Measurements from ENCODE around the gene USP2.
"Not testable (repeated sequence)": the region's sequence is repeated elsewhere in the genome, so short reads cannot be mapped to it uniquely, and the experiment has no call there.

USP2 gene

DNA sequence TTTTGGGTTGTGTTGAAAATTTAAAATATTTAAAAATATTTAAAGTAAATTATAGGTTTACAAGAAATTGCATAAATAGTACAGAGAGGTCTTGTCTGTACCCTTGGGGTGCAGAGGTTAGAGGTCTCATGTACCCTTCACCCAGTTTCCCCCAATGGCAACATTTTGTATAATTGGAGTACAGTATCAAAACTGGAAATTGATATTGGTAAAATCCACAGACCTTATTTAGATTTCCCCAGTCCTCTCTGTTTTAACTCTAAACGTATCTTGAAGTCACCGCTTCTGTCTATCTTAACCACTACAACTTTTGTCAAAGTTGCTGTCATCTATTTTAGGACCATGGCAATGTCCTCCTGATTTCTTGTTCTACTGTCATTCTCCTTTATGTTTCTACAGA, 30.6 kb upstream of the USP2 start:
- no peak for DNase-seq

DNA sequence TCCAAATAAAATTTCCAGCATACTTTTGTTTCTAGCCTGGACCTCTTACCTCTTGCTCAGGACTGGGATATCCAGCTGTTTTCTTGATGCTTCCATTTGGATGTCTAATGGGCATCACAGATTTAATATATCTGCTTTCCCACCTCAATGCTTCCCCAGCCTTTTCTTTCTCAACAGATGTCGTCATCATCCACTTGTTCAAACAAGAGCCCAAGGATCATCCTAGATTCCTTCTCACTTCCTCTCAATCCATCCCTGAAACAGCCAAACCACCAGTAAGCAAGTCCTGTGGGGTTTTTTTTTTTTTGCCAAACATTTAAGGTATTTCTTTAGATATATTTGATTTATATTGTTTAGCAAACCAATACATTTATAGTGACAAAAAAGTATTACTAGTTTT, 29.0 kb upstream of the USP2 start:
- no peak for DNase-seq

DNA sequence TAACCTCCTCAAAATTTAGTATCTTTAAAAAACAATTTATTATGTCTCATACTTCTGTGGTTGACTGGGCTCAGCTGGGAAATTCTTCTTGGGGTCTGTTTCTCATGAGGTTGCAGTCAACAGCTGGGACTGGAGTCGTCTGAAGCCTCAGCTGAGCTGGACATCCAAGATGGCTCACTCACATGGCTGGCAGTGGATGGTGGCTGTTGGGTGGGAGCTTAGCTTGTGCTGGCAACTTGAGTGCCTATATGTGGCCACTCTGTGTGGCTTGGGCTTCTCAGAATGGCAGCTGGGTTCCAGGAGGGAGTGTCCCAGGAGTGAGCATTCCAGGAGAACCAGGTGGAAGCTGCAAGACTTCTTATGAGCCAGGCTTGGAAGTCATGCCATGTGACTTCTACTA, 28.2 kb upstream of the USP2 start:
- DNase-seq = no peak

DNA sequence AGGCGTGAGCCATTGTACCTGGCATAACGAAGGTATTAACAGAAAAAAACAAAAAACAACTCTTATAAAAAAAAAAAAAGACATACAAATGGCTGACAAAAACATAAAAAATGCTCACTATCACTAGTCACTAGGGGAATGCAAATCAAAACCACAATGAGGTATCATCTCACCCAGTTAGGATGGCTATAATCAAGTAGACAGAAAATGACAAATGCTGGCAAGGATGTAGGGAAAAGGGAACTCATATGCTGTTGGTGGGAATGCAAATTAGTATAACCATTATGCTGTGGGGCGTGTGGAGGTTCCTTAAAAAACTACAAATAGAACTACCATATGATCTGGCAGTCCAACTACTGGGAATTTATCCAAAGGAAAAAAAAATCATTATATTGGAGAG, 24.5 kb upstream of the USP2 start:
- DNase-seq = peak; percentile 10 to 37 (median 14)

DNA sequence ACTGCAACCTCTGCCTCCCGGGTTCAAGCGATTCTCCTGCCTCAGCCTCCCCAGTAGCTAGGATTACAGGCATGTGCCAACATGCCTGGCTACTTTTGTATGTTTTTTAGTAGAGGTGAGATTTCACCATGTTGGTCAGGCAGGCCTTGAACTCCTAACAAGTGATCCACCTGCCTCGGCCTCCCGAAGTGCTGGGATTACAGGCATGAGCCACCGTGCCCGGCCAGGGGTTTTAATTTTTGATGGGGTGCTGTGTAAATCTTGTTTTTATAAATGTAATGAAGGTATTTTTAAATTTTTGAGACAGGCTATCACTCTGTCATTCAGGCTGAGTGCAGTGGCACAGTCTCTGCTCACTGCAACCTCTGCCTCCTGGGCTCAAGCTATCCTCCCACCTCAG, 24.0 kb upstream of the USP2 start:
- DNase-seq = not testable (repeated sequence)

DNA sequence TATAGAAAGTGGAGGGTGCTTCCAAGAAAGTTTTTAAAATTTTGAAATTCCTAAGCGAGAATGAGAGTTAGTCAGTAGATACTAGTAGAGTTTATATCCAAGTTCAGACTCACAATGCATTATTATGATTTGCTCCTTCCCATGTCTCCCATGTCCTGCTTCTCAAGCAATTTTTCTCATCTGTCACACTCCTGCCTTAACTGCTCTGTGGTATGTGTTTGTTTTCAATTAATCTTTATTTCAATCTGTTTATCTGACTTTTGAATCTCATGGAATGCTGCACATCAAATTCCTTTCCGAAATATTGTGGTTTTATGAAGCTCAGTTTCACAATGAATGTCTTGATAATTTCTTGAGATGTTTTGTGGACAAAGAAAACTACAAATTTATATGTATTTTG, 23.4 kb upstream of the USP2 start:
- no peak for DNase-seq

DNA sequence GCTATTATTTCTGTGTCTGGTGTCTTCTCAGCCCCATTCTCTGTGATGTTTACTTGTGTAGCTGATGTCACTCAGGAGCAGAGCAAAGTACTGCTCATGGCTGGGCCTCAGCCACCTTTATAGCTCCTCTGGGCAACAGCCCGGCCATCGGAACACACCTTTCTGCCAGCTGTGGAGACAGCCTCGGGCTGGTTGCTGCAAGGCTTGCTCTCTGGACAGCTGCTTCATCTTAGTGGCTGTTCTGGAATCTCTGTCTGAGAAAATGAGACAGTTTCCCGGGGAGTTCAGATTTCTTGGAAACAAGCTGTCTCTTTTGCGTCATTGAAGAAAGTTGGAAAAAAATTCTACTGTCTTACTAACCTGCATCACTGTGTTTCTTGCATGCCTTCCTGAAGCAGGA, 21.5 kb upstream of the USP2 start:
- DNase-seq = no peak

DNA sequence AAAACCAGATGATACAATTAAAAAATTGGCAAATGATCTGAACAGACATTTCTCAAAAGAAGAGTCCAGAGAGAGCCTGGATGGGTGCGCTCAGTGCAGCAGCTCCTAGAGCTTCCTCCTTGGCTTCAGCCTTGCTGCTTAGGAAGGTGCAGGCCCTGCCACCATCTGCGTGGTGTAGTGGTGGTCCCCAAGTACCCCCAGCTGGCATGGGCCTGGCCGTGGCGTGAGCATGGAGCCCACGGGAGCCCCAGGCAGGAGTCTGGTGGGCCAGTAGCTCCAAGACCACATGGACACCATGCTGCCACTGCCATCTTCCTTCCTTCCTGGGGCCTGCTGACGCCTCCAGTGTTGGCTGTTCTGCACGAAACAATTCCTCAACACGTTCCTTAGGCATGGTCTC, 21.0 kb upstream of the USP2 start:
- DNase-seq = no peak

DNA sequence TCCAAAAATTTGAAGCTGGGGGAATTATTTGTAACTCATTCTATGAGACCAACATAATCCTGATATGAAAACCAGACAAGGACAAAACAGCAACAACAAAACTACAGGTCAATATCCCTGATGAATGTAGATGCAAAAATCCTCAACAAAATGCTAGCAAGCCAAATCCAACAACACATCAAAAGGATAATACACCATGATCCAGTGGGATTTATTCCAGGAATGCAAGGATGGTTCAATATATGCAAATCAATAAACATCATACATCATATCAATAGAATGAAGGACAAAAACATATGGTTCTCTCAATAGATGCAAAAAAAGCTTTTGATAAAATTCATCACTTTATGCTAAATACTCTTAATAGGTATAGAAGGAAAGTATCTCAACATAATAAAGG, 19.4 kb upstream of the USP2 start:
- no peak for DNase-seq

DNA sequence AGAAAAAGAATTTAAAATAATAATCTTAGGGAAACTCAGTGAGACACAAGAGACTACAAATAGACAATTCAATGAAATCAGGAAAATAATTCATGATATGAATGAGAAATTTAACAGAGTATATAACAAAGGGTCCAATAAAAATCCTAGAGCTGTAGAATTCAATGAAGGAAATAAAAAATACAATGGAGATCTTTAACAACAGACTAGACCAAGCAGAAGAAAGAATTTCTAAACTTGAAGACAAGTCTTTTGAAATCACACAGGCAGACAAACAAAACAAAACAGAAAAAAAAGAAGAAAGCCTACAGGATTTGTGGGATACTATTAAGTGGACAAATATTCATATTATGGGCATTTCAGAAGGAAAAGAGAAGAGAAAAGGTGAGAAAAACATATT, 16.2 kb upstream of the USP2 start:
- no peak for DNase-seq

DNA sequence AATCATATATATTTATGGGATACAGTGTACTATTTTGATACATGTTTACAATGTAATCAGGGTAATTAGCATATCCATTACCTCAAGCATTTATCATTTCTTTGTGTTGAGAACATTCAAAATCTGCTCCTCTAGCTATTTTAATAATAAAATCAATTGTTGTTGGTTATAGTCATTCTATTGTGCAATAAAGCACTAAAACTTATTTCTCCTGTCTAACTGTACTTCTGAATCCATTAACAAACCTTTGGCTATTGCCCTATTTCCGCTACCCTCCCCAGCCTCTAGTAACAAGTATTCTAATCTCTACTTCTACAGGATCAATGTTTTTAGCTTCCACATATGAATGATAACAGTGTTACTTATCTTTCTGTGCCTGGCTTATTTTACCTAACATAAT, 15.3 kb upstream of the USP2 start:
- no peak for DNase-seq

DNA sequence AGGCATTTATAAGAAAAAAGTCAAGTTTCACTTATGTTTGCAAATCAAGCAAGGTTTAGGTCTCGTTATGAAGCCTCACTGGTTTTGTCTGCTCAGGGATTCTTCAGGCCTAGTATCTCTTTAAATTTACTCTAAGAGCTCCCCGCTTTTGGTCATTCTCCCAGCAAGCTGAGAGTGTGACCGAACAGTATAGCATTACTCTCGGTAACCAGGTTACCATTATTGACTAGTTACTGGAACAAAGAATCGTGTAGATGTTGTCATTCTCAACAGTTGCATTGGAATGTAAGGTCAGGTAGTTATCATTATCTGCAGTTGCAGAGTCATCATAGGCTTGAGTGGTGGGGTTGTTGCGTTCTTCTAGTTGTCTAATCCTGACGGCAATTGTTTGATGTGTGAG, 9.8 kb upstream of the USP2 start:
- no peak for DNase-seq

DNA sequence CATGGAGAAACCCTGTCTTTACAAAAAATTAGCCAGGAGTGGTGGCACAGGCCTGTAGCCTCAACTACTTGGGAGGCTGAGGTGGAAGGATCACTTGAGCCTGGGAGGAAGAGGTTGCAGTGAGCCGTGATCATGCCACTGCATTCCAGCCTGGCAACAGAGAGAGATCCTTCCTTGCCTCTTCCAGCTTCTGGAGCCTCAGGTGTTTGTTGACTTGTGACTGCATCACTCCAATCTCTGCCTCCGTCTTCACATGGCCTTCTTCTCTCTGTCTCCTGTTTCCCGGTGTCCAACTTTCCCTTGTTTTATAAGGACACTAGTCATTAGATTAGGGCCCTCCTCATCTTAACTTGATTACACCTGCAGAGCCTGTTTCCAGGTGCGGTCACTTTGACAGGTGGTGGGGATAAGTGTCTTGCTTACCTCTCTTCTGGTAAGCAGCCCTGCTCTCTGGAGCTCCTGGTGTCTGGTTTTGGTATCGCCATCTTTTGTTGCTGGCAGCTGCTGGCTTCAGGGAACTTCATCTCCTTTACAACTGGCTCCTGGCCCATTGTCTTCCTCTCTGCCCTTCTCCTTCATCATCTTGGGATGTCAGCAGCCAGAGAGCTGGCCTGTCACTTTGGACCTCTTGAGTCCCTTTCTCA, 8.2 kb upstream of the USP2 start:
- peak in 1 of 4 experiments; percentile 29 for DNase-seq

DNA sequence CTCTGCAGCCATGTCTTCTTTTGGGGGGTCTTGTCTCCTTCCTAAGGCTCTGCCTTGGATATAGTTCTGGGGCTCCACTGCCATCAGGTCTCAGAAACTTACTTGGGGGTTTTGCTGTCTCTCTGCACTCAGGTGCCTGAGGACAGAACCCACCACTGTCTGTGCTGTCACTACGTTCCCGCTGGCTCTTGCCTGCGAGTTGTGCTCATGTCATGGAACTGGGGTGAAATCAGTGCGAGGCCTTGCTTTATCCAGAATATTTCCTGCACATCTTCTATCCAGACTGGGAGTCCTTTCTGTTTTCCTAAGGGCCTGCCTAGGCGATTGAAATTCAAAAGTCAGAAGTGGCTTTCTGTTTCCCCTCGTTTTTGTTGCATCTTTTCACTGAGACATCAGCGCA, 6.6 kb upstream of the USP2 start:
- DNase-seq = no peak

DNA sequence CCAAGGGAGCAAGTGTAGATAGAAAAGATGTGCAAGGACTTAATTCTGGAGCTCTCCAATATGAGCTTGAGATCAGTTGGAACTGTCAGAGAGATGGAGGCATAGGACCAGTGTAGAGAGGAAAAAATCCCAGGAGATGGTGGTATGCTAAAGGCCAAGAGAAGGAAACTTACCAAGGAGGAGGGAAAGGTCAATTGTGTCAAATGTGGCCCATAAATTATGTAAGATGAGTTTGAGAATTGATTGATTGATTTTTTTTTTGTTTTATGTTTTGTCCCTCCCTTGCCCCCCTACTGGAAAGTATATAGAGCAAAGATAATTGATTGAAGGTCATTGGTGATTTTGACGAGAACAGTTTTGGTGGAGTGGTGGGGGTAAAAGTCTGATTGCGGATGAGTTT, 2.8 kb upstream of the USP2 start:
- no peak for DNase-seq

DNA sequence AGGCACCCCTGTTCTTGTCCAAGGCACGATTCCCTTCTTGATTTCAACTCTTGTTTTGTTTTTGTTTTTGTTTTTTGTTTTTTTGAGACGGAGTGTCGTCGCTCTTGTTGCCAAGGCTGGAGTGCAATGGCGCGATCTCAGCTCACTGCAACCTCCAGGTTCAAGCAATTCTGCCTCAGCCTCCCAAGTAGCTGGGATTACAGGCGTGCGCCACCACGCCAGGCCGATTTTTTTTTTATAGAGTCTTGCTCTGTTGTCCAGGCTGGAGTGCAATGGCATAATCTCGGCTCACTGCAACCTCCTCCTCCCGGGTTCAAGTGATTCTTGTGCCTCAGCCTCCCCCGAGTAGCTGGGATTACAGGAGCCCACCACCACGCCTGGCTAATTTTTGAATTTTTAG, 1.0 kb upstream of the USP2 start:
- not testable (repeated sequence) for DNase-seq

DNA sequence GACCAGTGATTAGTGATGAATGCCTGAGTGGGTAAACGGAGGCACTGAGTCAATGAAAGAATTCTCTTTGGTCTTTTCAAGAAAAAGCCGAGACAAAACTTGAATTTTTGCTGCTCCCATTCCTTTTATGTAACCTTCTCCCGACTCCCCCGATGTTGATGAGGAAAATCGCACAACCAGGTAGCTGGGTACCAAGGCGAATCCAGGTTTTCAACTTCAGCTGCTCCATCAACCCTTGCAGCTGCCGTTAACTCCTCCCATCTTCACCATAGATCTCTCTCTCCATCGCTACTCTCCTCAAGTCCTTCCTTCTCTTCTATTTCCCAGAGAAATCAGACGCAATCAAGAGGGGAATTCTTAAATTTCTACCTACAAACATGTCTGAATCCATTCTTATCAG, 611 bp upstream of the USP2 start:
- DNase-seq = no peak

DNA sequence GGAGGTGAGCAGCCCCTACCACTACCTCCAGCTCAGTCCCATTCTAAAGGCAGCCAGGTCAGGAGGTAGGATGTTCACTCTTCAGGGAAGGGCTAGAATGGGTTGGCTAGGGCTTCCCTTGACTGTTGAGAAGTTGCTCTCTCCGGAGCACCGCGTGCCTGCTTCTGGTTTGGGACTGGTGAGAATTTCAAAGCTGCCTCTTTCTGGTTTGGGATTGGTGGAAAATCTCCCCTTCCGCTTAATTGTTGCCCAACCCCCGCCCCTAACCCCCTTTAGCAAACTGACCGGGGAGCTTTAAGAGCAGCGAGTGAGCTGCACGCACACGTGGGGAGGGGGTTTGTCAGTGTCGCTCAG, 686 bp downstream of the USP2 start:
- DNase-seq = peak in 1 of 4 experiments; percentile 23

DNA sequence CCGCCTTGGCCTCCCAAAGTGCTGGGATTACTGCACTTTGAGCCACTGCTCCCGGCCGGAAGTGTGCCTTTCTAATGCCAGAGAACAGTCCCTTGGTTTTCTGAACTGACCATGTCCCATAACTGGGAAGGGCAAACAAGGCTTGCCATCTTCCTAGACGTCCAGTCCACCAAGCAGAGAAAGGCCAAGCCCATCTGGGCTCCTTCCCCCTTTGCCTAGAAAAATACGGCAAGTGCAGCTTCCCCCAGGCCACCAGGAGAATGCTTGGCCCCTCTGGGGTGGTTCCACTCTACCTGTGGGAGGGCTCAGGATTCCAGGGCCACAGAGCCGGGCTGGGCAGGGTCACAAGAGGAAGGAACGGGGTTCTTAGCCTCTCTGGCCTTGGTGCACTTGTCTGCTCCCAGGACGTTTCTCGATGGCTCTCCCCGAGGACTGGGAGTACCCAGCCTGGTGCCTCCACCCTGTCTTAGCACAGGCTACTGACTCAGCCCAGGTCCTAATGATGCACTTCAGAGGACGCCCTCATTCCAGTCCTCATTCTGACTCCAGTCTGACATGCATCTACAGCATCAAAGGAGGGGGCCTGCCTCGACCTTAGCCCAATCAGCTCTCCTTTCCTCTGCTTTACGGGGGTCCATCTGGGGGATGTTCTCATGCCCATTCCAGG, 1.2 kb downstream of the USP2 start:
- no peak for DNase-seq

DNA sequence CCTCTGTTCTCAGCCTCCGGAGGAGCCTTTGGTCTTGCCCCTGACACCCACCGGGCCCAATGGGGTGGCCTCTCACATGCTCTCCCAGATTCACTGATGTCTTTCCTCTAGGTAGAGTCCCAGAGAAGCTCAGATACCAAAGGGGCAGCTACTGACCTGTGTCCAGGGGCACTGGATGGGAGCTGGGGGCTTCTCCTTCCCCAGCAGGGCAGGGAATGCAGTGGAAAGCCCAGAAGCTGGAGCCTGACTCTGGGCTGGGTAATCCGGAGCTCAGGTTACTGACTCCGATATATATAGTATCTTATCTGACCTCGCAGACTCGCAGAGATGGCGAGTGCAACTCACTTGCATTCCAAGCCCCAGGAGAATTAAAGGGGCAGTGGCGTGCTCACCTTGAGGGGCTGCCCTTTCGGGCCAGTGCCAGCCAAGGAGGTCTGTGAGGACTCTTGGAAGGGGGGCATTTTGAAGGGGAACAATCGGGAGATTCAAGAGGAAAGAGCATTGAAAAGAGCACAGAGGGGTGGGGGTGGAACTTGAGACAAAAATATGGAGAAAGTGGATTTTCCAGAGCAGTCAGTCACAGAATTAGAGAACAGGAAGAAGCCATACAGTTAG, 2.5 kb downstream of the USP2 start:
- no peak for DNase-seq

DNA sequence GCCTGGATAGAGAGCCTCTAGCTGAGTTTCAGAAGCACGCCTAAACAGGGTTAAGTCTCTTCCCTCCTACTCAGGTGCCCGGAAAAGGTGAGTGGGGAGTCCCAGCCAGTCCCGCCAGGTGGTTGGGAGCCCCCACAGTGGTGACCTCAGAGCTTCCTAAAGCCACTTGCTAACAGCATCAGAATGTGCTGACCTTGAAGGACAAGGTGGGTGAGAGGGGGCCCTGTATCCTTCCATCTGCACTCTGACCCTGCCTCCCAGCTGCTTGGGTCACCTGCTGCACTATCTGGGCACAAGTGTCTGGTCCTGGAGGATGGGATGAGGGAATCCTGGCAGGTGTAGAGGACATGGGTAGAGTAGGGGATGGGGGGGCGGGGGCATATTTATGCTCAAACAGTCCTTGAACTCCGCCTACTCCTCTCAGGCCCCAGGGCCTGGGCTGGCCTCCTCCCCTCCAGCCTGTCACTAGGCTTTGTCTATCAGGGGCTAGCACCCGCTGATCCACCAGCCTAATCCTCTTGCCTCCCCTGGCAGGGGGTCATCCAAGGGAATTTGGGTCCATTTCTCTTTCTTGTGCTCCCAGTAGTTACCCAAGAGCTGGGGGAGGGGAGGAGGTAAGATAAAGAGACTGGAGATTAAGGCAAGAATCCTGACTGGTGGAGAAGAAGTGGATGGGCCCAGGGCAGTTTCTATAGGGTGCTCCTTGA, 3.4 kb downstream of the USP2 start:
- DNase-seq = no peak

DNA sequence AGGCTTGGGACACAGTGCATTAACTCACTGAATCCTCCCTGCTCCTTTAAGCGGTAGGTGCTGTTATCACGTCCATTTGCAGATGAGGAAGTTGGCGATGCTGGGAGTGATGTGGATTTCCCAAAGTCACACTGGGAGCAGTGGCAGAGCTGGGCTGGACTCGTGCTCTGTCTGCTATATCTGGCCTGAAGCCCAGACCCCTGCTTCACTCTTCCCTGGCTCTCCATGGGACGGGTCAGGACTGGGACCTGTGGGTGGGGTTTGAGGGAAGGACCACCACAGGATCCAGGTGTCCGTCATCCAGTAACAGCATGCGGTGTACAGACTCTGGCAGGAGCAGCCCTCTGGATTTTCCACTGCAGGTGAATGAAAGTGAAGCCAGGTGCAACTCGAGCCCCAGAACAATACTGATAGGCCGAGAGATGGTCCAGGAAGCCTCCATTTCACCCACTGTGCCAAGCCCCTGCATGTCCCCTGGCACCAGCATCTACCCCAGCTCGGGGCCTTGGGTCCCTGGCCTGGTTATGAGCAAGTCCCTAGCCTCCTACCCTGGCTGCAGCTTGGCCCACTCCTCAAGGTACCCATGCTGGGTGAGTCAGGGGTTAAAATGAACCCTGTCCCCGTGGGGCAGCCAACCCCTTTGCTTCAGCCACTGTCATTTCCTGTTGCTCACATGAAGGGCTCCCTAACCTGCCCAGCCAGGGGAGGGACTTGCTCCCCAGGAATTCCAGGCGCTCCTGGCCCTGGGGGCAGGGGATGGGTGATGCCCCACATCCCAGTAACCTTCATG, 4.2 kb downstream of the USP2 start:
- DNase-seq = no peak

DNA sequence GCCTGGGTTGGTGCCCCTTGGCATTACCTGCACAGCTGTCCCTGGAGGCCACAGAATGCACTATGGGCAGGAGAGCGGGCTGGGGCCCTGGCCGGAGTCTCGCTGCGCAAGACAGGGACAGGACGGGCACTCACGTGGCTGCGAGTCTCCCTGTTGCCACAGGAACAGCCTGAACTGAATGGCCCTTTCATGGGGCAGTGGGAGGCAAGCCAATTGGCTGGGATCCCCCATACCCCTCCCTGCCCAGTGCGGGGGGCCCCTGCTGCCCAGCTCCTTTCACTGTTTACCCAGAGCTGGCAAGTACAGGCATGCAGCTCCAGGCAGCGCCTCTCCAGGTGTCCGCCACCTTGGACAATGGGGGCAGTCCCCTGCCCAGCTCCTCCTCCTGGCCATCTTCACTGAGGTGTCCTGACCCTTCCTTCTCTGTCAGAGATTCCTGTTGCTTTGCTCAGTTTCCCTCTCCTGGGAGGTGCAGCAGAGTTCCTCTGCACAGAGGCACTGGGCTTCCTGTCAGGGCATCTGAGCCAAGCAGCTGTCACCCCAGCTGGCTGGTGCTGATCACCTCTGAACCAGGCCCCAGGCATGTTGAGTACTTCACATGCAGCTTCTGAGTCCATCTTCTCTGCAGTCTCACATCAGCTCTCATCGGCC, 5.2 kb downstream of the USP2 start:
- DNase-seq = no peak
